Astrocyte of the cerebellum (primary cell): ENCODE results near the gene RNF212.

ENCODE experiments used
- DNase-seq: peaks from one replicate; pipeline ENCODE4 v3.0.0-alpha.2; 2011; ENCODE audit warnings: low read depth
- H3K4me3 ChIP-seq: 2 replicates; pipeline ENCODE4 v1.5.1; 2011; ENCODE audit warnings: mild to moderate bottlenecking, low read depth, low read length, moderate library complexity
- in situ Hi-C: cut with HindIII; loops from 2 replicates; pipeline ENCODE4 v1.10.0; 2017; ENCODE audit warnings: low sequenced_read_pairs
- TF ChIP-seq, protein P1 (sequence below): IDR thresholded peaks from 2 replicates; pipeline ENCODE4 v1.5.1; 2012; ENCODE audit warnings: low read length, low read depth, moderate library complexity, mild to moderate bottlenecking; ENCODE audit errors: missing control alignments

The RNF212 gene

DNA sequence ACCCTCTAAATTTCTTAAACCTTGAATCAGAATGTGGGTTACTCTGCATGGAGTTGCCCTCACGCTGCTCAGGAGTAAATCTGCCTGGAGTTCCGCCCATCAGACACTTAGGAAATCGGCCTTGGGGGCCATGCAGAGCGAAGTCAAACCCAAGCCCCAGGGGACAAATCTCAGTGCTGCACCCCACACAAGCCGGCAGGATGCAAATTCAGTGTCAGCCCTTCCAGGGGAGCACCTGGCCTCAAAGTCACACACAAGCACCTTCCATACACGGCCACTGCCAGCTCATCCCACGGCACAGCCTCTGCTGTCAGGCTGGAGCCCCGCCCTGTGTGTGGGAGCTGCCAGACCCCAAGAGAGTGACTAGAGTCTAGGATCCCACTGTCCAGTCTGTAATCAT lies 27.4 kb downstream of the RNF212 start:
- DNase-seq = no peak
- H3K4me3 ChIP-seq = no peak overlapping the region
- TF ChIP-seq, protein P1, sequence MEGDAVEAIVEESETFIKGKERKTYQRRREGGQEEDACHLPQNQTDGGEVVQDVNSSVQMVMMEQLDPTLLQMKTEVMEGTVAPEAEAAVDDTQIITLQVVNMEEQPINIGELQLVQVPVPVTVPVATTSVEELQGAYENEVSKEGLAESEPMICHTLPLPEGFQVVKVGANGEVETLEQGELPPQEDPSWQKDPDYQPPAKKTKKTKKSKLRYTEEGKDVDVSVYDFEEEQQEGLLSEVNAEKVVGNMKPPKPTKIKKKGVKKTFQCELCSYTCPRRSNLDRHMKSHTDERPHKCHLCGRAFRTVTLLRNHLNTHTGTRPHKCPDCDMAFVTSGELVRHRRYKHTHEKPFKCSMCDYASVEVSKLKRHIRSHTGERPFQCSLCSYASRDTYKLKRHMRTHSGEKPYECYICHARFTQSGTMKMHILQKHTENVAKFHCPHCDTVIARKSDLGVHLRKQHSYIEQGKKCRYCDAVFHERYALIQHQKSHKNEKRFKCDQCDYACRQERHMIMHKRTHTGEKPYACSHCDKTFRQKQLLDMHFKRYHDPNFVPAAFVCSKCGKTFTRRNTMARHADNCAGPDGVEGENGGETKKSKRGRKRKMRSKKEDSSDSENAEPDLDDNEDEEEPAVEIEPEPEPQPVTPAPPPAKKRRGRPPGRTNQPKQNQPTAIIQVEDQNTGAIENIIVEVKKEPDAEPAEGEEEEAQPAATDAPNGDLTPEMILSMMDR = no peak
- in situ Hi-C loops = no loop called here

DNA sequence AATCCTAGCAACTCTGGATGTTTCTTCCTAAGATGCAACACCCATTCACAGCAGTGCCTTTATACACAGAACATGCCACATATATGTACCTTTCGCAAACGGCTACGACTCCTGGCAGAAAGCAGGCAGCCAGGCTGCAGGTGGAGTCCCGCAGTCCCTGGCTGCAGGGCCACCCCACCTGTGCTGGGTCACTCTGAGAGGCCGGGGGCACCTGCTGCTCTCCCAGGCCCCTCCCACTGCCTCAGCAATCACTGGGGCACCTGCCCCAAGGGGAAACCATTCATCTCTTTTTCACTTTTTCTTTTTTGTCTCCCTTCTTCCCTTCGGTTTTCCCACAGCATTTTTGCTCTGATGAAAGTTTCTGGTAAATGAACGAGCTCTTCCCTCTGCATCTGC lies 28.0 kb downstream of the RNF212 start:
- TF ChIP-seq, protein P1 = no peak
- in situ Hi-C loops = no loop called here
- H3K4me3 ChIP-seq = no peak overlapping the region
- no peak for DNase-seq

DNA sequence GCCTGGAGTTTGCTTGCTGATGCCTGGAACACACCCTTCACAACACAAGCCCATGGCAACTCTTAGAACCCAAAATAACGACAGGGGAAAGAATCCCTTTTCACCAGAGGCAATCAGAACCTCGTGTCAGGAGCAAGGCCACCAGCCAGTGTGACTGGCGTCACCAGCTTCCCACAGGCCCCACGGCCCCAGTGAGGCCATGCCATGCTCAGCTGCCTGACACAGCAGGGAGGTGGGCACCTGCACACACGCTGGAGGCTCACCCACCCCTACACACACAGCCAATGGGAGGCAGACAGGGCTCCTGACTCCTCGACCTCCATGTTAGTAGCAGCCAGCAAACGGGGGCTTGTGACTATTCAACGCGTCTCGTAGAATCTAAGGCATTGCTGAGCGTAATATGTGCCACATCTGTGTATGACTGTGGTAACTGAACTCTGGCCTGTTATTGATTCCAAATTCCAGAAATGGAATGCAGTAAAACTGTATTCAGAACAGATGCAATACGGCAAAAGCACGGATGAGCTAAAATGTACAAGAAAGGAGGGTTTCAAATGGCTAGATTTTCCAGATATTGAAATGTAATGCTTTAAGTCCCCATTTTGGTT lies 28.5 kb downstream of the RNF212 start:
- in situ Hi-C loops = no loop called here
- no peak overlapping the region for H3K4me3 ChIP-seq
- TF ChIP-seq, protein P1 = no peak
- DNase-seq = no peak

DNA sequence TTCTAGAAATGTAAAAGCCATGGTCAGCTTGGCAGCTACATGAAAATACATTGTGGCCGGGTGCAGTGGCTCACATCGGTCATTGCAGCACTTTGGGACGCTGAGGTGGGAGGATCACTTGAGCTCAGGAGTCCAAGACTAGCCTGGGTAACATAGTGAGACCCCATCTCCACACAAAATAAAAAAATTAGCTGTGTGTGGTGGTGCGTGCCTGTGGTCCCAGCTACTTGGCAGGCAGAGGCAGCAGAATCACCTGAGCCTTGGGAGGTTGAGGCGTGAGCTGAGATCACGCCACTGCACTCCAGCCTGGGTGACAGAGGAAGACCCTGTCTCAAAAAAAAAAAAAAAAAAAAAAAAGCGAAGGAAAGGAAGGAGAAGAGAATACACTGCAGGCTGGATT lies 29.0 kb downstream of the RNF212 start:
- TF ChIP-seq, protein P1 = no peak
- H3K4me3 ChIP-seq = no peak overlapping the region
- DNase-seq = no peak
- in situ Hi-C loops = no loop called here

DNA sequence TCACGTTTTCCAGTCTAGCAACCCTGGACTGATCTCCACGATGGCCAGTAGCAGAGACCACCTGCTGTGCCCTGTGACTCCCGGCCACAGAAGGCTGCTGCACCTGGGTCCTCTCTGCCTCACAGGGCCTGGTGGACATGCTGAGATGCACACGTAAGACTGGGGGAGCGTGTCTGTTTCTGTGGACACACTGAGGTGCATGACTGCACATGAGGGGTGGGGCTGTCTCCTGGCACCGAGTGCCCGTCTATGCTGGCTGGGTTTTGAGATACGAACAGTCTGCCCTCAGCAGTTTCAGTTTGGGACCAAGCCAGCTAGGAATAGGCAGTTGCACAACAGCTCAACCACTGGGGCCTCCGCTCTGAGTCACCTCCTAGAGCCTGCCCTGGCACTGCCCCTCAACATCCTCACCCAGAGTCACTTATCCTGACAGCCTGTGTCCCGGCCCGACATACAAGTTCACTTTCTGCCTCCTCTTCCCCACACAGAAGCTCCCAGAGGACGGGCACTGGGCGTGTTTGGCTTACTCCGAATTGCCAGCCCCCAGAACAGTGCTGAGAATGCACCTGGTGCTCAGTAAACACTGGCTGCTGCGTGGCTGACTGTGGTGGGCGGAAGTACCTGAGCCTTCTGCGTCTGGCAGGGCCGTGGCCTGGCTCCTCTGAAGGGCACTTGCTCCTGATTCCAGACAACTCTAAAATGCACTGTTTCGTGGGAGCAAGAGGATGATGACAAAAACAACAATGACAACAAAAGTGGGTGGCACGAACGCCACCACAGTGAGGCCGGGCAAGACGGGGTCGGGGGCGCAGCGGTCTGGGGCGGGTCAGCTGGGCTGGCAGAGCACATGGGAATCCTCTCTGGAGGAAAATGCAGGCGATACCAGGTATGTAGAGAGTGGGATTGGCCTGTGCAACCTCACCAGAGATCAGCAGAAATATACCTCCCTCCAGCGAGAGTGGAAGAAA lies 30.9 kb downstream of the RNF212 start:
- no peak overlapping the region for H3K4me3 ChIP-seq
- TF ChIP-seq, protein P1 = no peak
- in situ Hi-C loops = no loop called here
- DNase-seq = peak; percentile 24

DNA sequence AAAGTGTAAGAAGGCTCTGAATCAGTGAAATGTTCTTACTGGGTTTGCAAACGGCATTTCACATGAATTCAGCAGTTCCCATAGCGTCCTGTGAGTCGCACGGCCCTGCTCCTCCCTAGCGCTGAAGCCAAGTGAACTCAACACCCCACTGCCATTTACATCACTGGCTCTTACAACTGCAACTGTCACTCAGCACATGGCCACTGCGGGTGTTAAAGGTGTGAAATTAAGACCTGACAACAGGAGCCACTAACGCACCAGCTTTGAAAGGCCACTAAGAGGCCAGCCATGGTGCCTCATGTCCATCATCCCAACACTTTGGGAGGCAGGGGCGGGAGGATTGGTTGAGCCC lies 31.7 kb downstream of the RNF212 start:
- in situ Hi-C loops = no loop called here
- no peak overlapping the region for H3K4me3 ChIP-seq
- DNase-seq = no peak
- TF ChIP-seq, protein P1 = no peak
